ENCODE results near the gene QRICH1.

DNA sequence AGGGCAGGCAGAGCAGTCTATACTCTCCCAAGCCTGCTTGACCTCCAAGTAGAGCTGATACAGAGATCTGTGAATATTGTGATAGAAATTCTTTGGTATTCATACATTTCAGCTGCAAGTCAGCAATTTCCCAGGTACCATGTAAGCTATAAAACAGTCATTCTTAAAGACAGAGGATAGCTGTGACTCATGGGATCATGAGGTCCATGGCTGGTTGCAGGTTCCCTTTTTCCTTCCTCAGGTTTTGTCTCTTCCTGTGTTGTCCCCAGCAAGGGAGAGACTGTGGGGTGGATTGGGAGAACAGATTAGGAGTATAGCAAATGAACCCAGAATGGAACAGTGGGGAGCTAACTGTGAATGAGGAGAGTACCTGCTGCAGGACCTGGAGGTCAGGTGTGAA, 109.2 kb downstream of the QRICH1 start:
- TF ChIP-seq POLR2A (IDR thresholded peaks at IDR 0.05), result no peak
- TF ChIP-seq, protein P1, sequence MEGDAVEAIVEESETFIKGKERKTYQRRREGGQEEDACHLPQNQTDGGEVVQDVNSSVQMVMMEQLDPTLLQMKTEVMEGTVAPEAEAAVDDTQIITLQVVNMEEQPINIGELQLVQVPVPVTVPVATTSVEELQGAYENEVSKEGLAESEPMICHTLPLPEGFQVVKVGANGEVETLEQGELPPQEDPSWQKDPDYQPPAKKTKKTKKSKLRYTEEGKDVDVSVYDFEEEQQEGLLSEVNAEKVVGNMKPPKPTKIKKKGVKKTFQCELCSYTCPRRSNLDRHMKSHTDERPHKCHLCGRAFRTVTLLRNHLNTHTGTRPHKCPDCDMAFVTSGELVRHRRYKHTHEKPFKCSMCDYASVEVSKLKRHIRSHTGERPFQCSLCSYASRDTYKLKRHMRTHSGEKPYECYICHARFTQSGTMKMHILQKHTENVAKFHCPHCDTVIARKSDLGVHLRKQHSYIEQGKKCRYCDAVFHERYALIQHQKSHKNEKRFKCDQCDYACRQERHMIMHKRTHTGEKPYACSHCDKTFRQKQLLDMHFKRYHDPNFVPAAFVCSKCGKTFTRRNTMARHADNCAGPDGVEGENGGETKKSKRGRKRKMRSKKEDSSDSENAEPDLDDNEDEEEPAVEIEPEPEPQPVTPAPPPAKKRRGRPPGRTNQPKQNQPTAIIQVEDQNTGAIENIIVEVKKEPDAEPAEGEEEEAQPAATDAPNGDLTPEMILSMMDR (IDR thresholded peaks at IDR 0.05), result no peak

All from testis (tissue), 2 donors.